Frontal cortex (tissue), 4 donors: ENCODE data around the gene LIMCH1. TPM values are rescaled to one million over a fixed set of nuclear protein-coding genes. Genes with fewer than 3 reads are reported as not detected.

ENCODE experiments used
- DNase-seq, 2 donors: peaks; one replicate each; pipeline ENCODE4 v3.0.0; 2012; ENCODE audit warnings: low spot score in 2 of 2
- FAIRE-seq: peaks from 2 replicates; lab custom pipeline; 2012; peaks lifted over from hg19 to GRCh38; lab: Jason Lieb, UNC
- total RNA-seq: library from RNA; depleted of rRNA; stranded (reverse); fragments of >200 nt; gene quantifications from one replicate; pipeline ENCODE4 v1.2.3, GENCODE V29; 2014
- donor health status: control.
- donor health status: control.
- donor health status: control.

Gene LIMCH1
- total RNA-seq, 1 donor from 2014 or later: 140 TPM

DNA sequence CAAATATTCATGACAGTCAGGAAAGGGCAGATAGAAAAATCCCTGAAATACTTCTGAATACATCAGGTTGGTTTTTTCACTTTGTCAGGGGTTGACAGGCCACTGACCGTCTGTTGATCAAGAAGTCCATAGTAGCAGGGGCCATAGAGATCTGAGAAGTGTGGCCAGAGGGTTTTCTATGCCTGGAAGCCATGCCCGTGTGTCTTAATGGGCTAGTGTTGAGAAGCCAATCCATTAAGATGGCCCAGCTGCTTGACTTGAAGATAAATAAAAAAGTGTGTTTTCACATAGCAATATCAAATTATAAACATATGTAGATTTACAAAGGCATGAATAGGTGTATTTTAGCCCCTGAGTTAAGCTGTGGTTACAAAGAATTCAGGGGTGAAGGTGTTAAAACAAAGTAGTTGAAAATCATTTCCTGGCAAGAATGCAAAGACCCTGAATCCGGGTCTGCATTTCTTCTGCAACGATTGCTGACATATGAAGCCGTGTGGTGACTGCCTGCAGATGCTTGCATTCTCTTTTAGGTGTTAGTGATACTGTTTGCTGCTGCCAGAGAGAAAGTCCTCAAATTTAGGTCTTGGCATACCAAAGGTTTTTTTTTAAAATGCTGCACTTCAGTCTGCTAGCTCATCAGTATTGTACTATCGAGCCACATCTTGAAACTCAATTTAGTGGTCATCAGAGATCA is 9.3 kb upstream of the LIMCH1 start:
- DNase-seq (no peak), FAIRE-seq (no peak)

DNA sequence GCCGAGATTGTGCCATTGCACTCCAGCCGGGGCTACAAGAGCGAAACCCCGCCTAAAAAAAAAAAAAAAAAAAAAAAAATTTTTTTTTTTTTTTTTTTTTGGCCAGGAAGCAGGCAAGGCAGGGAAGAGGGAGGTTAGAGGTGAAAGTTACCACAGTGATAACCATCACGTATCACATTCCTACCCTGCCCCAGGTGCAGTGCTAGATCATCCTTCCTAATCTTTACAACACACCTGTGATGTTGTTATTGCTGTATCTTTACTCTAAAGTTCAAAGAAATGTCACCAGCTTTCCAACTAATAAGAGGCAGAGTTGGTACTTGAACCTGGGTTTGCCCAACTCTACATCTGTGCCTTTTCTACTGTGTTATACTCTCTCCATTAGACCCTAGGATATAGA is 7.2 kb upstream of the LIMCH1 start:
- DNase-seq (no peak), FAIRE-seq (no peak)

DNA sequence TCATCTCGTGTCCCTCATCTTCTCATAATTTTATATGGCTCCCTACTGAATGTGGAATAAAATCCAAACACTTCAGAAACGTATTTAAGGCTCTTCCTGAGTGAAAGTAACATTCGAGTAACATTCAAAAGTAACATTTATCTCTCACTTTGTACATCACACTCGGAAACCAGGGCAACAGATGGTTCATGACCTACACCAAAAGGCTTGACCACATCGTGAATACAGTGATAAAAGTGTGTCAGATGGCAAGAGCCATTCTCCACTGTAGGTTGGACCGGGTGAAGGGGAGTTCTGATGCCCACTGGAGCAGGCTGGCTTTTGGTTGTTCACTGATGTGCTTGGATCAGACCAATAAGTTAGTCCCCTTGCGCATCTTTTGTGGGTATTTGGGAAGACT is 5.6 kb upstream of the LIMCH1 start:
- DNase-seq: no peak
- no peak for FAIRE-seq

DNA sequence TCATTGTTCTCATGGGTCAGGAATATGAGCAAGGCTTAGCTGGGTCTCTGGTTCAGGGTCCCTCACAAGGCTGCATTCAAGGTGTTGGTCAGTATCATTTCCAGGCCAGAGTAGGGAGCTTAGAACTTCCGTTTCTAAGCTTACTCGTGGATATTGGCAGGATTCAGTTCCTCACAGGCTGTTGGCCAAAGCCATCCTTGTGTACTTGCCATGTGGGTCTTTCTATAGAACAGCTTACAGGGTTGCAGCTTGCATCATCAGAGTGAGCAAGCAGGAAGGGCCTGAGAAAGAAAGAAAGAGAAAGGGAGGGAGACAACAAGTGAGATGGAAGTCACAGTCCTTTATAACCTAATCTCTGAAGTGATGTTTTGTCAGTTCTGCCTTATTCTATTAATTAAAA is 5.1 kb upstream of the LIMCH1 start:
- DNase-seq (no peak), FAIRE-seq (no peak)

DNA sequence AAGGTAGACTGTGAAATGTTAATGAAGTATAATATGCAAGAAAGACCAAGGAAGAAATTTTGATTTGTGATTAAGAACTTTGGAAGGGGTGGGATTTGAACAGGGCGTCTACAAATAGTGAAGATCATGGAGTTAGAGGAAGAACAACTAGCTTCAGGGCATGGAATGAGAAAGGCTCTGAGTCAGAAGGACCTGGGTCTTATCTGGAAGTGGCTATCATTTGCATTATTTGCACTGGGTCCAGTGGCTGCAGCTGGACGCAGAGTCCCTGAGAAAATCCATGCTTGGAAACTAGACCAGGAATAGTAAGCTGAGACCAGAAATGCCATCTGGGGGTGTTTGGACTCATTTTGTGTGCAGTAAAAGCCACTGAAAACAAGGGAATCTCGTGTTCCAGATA is 4.3 kb upstream of the LIMCH1 start:
- no peak for FAIRE-seq
- no peak for DNase-seq

DNA sequence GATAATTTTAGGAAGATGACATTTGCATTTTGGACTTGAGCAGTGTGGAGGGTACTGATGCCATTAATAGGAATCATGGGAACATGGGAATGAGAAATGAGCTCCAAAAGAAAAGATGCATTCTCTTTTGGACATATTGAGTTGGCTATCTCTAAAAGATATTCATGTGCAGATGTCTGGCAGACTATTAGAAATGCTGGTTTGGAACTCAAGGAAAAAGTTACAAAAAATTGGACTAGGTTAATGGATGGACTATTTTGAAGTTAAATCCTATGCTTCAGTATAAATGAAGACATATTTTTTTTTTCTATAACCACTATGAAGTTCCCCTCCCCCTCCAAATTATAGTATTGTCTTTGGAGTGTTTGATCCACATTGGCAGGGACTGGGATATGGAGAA is 3.6 kb upstream of the LIMCH1 start:
- DNase-seq: no peak
- FAIRE-seq: no peak

DNA sequence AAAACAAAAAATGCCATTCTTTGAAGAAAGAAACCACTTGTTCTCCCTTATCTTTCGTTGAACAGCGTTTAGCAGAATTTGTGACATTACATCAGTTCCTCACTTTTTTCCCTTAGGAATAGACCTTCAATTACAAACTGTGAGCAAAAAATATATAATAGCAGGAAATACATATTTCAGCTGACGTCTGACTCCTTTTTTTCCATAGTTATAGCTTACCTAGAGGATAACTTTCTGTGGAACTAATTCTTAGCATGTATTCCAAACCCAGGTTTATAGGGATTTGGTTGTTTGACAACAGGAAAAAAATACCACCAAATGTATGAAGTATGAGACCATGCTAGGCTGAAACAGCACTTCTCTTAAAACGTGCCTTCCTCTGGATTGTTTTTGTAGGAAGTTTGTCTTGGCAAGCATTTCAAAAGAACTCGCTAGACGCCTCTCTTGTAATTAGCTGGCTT is 2.0 kb upstream of the LIMCH1 start:
- FAIRE-seq: no peak
- DNase-seq: no peak

DNA sequence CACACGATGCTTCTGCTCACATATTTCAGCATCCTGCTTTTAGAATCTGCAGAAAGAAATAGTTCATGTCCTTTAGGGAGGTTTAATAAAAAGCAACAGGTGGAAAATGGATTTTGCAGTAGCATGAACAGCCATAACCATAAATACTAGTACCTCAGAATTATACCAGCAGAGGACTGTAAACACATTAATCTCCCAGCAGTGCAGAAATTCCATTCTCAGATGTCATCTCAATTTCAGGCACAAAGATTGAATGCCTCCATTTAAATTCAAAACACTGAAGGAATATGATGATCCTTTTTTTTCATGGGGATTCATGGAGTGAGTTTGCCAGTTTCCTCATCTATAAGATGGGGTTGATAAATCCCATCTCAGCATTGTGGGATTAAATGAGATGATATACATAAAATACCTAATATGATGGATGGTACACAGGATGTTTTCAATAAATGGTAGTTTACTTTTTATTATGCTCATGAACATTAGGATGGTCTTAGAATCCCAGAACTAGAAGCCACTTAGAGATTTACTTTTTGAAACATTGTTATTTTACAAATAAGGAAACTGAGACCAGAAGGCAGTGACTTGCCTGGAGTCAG is 566 bp upstream of the LIMCH1 start:
- FAIRE-seq: no peak

DNA sequence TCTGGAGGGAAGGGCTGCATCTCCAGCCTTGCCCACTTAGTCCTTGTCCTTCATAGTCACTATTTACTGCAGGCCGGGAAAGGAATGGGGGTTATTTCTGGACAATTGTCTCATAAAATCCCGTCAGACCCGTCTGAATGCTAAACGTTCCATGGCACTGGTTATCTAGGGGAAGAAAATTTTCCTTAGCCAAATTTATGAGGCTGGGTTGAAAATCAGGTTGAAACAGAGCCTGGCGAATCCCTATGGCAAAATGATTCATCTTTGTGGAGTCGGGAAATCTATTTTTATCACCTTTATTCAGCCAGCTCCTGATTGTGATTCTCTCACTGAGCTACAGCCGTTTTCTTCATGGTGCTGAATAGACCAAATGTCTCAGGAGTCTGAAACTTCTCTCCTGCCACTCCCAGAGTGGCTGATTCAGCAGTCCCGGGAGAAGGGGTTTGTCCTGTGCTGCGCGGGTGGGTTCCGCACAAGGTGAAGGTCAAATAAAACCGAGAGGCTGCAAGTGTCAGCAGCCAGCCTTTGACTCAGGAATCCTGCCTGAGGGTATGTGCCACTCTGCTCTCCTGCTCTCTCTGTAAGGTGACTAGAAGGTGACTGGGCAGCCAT is 1.0 kb downstream of the LIMCH1 start:
- no peak for DNase-seq
- no peak for FAIRE-seq

More for the DNA sequence above, 566 bp upstream of the LIMCH1 start:
- DNase-seq: no peak

DNA sequence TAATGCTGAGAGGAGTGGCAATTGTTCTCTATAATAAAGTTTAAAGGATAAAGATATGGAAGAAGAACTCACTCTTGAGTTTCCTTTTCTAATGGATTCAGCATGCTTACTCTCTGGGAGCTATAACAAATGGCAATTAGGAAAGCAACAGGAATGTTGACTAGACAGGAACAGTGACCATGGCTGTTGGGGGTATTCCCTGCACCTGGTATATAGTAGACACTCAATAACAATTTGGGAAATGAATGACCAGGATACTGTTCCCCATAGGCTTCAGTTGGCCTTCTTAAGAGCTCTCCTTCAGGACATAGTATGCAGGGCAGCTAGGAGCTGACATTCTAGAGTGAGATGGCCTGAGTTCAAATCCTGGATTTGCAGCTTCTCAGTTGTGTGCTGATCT is 1.8 kb downstream of the LIMCH1 start:
- no peak for DNase-seq
- no peak for FAIRE-seq

DNA sequence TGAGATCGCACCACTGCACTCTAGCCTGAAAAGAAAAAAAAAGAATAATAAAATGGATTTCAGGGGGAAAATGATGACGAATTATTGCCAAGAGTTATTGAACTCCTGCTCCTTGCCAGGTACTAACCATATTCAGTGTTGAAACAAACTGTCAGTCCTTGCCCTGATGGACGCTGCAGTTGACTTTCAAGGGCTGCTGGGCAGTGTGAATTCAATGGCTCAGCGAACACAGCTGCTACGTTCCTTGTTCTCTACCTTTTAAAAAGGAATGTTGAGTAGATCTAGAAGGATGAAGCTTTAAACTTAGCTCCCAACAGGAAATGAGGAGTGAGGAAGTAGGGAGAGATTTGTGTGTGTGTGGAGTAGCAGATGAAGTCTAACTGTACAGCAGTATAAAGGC is 2.7 kb downstream of the LIMCH1 start:
- FAIRE-seq (no peak), DNase-seq (no peak)

DNA sequence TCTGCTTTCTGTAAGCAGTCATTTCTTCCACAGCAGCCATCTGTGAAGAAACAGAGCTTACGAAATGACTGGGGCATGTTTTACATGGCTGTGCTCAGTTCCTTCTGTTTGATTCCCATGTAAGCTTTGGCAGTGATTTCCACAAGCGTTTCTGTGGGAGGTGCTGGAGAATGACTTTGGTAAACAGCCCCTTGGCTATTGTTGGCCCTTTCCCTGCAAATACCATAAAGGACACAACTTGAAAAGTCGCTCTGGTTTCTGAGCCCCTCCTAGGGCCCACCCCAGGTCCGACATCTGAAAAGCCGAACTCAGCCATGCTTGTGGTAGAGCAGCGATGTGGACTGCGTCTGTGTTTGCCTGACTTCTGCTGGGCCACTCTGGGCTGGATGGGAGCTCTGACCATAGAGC is 3.7 kb downstream of the LIMCH1 start:
- DNase-seq (no peak), FAIRE-seq (no peak)

DNA sequence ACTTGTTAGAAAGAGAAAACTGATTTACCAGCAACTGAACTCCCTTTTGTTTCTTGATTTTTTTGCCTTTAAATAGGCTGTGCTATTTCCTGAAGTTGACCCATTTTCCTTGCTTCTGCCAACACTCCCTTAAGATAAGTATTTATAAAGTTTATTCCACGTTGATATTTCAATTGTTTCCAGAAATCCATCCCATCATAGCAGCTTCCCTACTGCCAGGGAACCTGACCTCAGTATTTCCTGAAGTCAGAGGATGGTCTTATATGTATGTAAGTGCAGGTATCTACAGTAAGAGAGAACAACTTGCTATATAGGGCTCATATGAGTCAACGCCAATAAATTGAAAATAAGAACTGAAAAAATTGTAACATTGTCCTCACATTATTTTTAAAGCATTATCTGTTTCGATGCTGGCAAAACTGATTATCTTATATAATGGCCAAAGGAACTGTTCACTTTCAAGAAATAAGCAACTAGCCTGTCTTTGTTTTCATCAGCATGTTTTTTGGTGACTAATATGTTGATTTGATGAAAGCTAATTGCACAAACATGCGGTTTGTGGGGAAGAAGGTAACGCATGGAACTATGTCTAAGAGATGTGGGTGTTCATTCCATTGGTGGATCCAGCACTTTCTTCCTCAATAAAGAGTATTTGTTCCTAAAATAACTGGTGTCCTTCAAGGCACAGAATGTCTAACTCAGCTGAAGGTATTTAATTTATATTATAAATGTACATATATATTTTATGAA is 4.7 kb downstream of the LIMCH1 start:
- FAIRE-seq: peak; percentile 17
- DNase-seq: no peak

DNA sequence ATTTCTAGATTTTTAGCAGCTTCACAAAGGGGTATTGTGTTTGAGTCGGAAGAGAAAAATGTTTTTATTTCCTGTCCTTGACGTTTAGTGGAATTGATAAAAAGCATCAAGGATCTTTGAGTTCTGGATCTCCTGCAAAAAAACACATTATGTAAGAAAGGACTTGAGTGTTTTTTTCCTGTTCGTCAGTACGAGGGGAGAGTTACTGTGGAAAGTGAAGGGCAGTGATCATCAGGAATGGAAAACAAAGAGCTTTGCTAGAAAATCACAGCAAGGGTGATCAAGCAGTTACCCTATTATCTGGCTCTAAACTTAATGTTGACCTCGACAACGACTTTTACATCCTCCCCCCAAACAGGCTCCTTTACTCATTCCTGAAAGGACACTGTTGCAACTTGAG is 7.3 kb downstream of the LIMCH1 start:
- DNase-seq (no peak), FAIRE-seq (no peak)

DNA sequence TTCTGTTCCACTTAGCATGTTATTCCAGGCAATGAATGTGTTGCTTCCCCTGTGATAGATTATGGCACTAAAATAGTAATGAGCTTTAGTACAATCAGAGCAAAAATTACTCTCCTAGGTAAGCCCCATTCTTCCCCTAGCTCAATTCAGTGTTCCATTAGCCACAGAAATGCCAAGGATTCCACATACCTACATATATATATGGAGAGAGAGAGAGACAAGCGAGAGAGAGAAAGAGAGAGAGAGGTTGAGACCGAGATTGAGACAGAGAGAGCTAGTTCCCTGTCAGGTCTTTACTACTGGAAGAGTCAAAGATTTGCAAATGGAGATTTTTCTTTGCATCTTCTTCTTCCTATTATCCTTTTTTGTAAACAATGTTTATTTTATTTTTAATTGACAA is 8.7 kb downstream of the LIMCH1 start:
- no peak for DNase-seq
- FAIRE-seq: no peak

DNA sequence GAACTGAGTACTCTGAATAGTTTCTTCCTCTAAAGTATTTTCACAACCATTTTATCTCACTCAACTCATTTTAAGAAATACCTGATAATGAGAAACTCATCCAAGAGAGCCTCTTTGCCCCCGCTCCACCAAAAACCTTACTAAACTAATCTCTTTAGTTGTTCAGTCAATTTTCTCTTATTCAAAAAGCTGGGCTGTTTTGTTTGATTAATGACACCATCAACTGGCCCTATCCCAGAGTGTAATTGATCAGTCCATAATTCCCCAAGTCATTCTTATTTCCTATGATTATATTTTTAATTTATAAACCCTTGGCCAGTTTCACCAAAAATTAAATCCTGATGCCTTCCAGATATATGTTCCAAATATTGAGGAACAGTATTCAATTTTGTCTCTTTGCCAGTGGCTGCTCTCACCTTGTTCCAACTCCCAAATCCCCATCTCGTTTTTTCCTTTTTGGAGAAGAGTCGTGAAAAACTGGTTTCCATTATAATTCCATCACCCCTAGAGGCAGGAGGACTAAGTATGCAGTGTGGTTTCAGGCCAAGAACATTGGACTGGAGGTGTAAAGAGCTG is 10.4 kb downstream of the LIMCH1 start:
- no peak for FAIRE-seq
- DNase-seq: no peak

DNA sequence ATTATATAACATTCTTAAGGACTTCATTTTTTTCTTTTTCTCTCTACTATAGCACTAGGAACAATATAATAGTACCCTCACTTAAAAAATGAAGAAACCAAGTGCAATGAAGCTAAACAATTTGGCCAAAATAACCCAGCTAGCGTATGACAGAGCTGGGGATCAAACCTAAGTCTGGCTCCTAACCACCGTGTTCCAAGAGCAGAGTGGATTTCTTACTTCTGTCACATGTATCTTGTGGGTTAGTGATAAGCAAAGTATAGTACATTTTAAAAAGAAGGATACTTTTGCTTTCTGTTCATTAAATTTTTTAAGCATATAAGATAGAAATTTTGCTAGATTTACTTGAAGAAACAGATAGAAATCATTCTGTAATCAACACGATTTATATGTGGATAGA is 11.5 kb downstream of the LIMCH1 start:
- no peak for DNase-seq
- no peak for FAIRE-seq

DNA sequence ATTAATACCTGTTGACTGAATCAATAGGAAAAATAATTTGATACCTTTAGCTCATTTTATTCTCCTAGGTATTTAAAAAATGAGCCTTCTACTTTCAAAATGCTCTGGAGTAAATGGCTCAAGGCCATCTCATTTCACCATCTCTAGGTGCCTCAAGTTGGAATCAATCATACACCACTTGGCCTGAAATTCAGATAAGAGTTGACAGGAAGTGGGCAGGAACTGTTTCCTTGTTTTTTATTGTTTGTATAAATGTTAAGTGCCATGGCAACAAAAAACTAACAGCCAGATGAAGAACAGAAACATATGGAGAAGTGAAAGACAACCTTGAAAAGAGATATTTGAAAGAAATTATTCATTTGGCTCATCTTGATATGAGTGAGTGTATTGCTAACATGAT is 12.4 kb downstream of the LIMCH1 start:
- DNase-seq (no peak), FAIRE-seq (no peak)

DNA sequence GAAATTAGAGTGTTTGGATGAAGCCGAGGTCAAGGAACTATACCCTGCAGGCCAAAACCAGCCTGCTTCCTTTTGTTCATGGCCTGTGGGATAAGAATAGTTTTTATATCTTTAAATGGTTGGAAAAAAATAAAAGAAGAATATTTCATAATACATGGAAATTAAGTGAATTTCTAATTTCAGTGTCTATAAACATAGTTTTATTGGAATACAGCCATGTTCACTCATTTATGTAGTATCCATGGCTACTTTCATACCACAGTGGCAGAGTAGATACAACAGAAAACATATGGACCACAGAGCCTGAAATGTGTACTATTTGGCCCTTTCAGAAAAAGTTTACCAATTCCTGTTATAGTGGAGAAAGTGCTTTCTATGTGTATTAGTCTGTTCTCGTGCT is 13.6 kb downstream of the LIMCH1 start:
- DNase-seq: no peak
- no peak for FAIRE-seq

DNA sequence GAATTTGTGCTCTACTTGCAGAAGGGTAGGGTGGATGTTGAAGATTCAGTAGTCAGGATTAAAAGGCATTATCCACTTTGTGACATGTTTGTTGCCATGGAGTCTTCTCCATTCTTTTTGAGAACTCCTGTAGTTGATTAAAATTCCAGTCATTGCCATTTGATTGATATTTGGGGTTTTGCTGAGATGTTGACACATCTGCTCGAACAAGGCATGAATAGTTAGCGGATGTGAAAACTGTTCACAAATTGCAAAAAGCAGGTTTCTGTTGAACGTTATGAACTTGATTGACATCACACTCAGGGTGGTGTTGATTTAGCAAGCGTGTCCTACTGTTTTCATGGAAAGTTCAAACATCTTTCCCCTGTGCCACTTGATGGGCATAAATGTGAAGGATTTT is 16.9 kb downstream of the LIMCH1 start:
- DNase-seq: no peak
- no peak for FAIRE-seq

DNA sequence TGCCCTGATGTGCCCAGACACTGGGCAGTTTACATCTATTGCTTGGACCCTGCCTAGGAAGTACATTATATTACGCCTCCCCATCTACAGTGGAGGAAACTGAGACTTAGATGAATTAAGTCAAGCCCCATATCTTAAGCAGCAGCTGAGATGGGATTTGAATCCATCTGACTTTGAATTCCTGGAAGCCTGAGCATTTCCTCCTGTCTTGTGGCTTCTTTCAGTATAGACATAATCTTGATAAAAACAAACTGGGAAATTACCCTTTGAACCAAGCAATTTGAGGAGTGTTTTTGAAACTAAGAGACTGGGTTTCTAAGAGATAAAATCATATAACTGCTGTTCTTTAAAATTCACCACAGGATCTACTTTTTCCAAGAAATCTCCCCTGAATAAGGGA is 18.6 kb downstream of the LIMCH1 start:
- DNase-seq (no peak), FAIRE-seq (no peak)
